Inferior parietal cortex (tissue), 1 donor: Measurements from ENCODE around the gene ATG4D.

ENCODE experiments used
- DNase-seq: peaks from one replicate; pipeline ENCODE4 v3.0.0-alpha.2; 2016; ENCODE audit errors: extremely low spot score

Gene ATG4D

DNA sequence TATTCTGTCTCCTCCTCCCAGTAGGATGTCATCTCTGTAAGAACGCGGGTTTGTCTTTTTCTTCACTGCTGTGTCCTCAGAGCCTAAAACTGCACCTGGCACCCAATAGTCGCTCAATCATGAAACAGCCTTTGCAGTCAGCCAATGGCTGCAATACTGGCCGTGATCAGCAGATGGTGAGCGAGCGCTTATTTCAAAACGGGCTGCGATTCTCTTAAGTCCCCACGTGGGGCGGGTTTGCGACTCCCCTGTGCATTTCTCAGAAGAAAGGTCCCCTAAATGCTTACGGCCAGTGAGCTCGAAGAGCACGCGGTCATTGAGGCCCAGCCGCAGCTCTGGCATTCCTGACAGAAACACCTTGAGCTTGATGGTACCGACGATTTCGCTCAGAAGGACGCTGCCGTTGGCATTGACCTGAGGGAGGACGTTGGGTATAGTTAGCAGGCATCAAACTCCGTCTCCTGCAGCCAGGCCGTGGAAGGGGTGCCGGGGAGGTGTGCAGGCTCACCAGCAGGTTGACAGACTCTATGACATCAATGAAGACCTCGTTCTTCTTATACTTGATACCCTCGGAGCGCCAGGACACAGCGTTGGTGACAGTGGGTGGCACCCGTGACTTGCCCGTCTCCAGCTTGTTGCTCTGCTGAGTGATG, 37.4 kb downstream of the ATG4D start:
- peak; percentile 95 for DNase-seq

DNA sequence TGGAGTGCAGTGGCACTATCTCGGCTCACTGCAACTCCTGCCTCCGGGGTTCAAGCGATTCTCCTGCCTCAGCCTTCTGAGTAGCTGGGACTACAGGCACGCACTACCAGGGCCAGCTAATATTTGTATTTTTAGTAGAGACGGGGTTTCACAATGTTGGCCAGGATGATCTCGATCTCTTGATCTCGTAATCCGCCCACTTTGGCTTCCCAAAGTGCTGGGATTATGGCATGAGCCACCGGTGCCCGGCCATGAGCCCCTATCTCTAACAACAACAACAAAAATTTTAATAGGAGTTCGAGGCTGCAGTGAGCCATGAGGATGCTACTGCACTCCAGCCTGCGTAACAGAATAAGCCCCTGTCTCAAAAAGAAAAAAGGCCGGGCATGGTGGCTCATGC, 38.4 kb downstream of the ATG4D start:
- DNase-seq = no peak

- DNase-seq = no peak
These were observed 39.5 kb downstream of the ATG4D start for GRCh38 chr19:10583036-10583776.

DNA sequence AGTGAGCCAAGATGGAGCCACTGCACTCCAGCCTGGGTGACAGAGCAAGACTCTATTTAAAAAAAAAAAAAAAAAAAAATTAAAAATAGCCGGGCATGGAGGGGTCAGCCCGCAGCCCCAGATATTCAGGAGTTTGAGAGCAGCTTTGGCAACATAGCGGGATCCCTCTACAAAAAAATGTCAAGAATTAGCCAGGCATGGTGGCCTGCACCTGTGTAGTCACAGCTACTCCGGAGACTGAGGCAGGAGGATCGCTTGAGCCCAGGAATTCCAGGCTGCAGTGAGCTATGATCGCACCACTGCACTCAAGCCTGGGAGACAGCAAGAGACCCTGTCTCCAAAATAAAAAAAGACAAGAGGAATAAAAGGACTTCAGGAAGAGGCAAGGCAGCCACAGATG, 42.7 kb downstream of the ATG4D start:
- DNase-seq = no peak

DNA sequence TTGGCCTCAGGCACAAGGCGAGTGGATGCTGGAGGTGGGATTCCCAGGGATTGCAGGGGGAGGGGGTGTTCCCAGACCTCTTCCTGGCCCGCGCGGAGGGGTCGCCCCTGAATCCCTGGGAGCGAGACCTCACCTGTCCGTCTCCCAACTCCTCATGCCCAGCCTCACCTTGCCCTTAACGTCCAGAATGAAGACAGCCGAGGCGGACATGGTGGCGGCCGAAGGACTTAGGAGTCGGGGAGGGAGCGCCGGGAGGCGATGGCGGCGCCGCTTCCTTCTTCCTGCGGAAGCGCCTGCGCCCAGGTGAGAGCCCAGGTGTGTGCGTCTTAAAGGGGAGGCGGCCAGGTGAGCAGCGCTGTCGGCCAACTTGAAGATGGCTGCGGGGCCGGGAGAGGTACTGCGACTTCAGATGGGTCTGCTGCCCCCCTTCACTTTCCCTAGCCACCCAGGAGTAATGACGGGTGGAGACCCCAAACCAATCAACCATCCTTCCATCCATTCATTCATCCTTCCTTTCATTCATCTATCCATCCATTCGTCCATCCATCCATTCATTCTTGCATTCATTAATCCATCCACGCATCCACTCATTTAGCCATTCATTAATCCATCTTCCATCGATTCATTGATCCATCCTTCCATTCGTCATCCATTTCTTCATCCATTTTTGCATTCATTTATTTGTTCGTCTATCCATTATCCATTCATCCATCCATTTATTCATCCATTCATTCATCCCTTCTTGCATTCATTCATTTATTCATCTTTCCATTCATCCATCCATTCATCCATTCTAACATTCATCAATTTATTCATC, 43.5 kb downstream of the ATG4D start, which contains the start of gene AP1M2:
TSS of gene AP1M2 (minus strand) at position 291 of the 817 bp plus-strand sequence. CDS start at position 210, 81 bp downstream.
- no peak for DNase-seq

GRCh38 chr19:10587839-10588150, 44.1 kb downstream of the ATG4D start:
- no peak for DNase-seq

GRCh38 chr19:10593148-10593547, 49.4 kb downstream of the ATG4D start:
- no peak for DNase-seq

- DNase-seq = no peak
These were observed 50.3 kb downstream of the ATG4D start for GRCh38 chr19:10593820-10594637.

- no peak for DNase-seq
These were observed 56.4 kb downstream of the ATG4D start for GRCh38 chr19:10600149-10600548.

GRCh38 chr19:10601999-10602329, 58.3 kb downstream of the ATG4D start:
- DNase-seq = no peak

DNA sequence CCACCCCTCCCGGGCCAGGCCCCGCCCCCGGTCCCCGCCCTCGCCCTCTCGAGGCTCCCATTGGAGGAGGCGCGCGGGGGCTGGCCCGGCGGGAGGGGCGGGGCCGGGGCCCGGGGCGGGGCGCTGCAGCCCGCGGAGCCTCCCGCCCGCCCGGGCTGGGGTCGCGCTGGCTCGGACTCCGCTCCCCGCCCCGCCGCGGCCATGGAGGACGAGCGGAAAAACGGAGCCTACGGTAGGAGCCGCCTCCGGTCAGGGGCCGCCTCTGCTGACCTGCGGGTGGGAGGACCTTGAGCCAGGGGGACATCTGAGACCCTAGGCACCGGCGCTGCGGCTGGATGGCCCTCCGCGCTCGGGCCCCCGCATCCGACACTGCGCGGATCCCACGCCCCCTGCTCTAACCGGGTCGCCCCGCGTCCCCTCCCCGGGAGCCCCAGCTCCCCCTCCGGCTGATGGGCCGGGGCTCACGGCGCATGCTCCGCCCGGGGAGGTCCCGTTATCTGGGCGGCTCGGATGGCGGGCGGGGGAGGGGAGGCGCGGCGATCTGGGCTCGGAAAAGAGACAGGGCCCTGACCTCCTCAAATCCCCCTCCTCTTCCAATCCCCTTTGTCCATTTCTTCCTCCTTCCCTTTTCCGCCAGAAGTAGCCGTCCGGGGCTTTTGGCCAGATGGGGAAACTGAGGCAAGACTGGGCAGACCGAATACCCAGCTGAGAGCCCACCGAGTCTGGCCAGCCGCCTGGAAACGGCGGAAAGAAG, 58.8 kb downstream of the ATG4D start:
- peak; percentile 70 for DNase-seq
